AG04450 (cell line): Measurements from ENCODE around the gene ZBTB20. TPM values are rescaled to one million over a fixed set of nuclear protein-coding genes. Genes with fewer than 3 reads are reported as not detected.

Source experiments
- CTCF ChIA-PET: fragments of 300-600, 350-600 bp; formaldehyde crosslinking; extraction: SDS; loops from one replicate; lab custom pipeline; 2022; ENCODE audit warnings: antibody characterized with exemption, inconsistent platforms; lab: Charles Lee
- POLR2A ChIA-PET: fragments of 350-600 bp; formaldehyde crosslinking; extraction: SDS; loops from one replicate; lab custom pipeline; 2021; ENCODE audit warnings: antibody characterized with exemption, inconsistent platforms; lab: Yijun Ruan, JAX
- DNase-seq: peaks from one replicate; pipeline ENCODE4 v3.0.0-alpha.2; 2011; ENCODE audit warnings: low read depth, low spot score
- H3K27ac ChIP-seq: one replicate; pipeline ENCODE4 v1.5.1; 2012; ENCODE audit warnings: low read depth, low read length, control low read depth
- H3K27me3 ChIP-seq: one replicate; pipeline ENCODE4 v1.6.0; 2012; ENCODE audit warnings: low read length; ENCODE audit not compliant: control insufficient read depth, insufficient read depth
- H3K4me3 ChIP-seq: 2 replicates; pipeline ENCODE4 v1.5.1; 2011; ENCODE audit warnings: mild to moderate bottlenecking, low read depth, low read length, control low read depth
- H3K9me3 ChIP-seq: 2 replicates; pipeline ENCODE4 v1.5.1; 2012; ENCODE audit warnings: low read length; ENCODE audit not compliant: control insufficient read depth, insufficient read depth
- polyA plus RNA-seq: library from polyadenylated mRNA; depleted of rRNA; stranded (reverse); fragments of >200 nt; gene quantifications from 2 replicates; pipeline ENCODE4 v1.2.3, GENCODE V29; 2011
- TF ChIP-seq, protein P1 (sequence below): IDR thresholded peaks from 2 replicates; pipeline ENCODE4 v1.5.1; 2011; ENCODE audit warnings: low read depth, low read length, control low read depth, inconsistent platforms

Gene ZBTB20
- polyA plus RNA-seq, 1 experiment, result 3.0 TPM

- no peaks in the 10 kb centered on the region for H3K9me3 ChIP-seq
- DNase-seq, result no peak
- TF ChIP-seq, protein P1, sequence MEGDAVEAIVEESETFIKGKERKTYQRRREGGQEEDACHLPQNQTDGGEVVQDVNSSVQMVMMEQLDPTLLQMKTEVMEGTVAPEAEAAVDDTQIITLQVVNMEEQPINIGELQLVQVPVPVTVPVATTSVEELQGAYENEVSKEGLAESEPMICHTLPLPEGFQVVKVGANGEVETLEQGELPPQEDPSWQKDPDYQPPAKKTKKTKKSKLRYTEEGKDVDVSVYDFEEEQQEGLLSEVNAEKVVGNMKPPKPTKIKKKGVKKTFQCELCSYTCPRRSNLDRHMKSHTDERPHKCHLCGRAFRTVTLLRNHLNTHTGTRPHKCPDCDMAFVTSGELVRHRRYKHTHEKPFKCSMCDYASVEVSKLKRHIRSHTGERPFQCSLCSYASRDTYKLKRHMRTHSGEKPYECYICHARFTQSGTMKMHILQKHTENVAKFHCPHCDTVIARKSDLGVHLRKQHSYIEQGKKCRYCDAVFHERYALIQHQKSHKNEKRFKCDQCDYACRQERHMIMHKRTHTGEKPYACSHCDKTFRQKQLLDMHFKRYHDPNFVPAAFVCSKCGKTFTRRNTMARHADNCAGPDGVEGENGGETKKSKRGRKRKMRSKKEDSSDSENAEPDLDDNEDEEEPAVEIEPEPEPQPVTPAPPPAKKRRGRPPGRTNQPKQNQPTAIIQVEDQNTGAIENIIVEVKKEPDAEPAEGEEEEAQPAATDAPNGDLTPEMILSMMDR, result no peak
- H3K4me3 ChIP-seq, result no peak overlapping the region
- no peaks in the 10 kb centered on the region for H3K27me3 ChIP-seq
- H3K27ac ChIP-seq, result no peak overlapping the region
- ChIA-PET CTCF (no interaction called here), POLR2A (no interaction called here)
These were observed 531.5 kb downstream of the ZBTB20 start for GRCh38 chr3:114615523-114616085.

DNA sequence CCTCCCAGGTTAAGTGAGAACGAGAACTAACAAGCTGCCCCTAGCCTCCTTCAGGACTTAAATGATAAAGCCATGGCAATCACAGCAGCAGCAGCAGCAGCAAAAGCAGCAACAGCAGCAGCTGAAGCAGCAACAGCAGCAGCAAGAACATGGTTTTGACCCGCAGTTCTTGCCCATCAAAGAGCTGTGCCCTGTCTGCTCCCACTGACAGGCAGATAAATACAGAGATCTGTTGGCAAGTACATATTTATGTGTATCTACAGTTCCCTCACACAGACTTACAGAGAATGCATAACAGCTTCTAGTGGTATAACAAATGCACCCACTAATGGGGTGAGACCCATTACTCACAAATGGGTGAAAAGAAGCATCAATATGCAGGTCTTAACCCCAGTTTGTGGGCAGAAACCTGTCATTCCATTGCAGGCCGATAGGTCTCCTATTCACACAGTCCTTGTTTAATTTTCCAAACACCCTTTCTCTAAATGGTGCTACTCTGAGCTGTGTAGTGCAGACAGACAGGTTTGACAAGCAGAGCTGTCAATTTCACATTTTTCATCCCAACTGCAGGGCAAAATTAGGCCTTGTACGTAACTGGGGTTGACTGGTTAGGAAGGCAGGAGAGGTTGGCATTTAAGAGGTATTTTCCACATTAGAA is 537.0 kb downstream of the ZBTB20 start:
- TF ChIP-seq, protein P1, result no peak
- H3K9me3 ChIP-seq, result no peaks in the 10 kb centered on the region
- POLR2A ChIA-PET, result interaction anchor here (0.6 kb wide), 1 partner anchor 156 kb away, joined by 4 read pairs; no protein-coding TSS in a partner anchor
- no peak for DNase-seq
- H3K27ac ChIP-seq, result no peak overlapping the region
- no peaks in the 10 kb centered on the region for H3K27me3 ChIP-seq
- no peak overlapping the region for H3K4me3 ChIP-seq
- CTCF ChIA-PET, result no interaction called here

- POLR2A ChIA-PET, result interaction anchor here (0.6 to 1.5 kb wide), 7 partner anchors 16 to 538 kb away, joined by 3 to 12 read pairs (median 3); no protein-coding TSS in a partner anchor
- Histone ChIP-seq H3K9me3 (no peaks in the 10 kb centered on the region), H3K4me3 (no peak overlapping the region), H3K27me3 (no peaks in the 10 kb centered on the region), H3K27ac (no peak overlapping the region)
- DNase-seq, result peak; percentile 84
- TF ChIP-seq, protein P1, result no peak
- CTCF ChIA-PET, result no interaction called here
These were observed 538.8 kb downstream of the ZBTB20 start for GRCh38 chr3:114608293-114608692.

GRCh38 chr3:114606336-114606735 is 540.8 kb downstream of the ZBTB20 start:
- Histone ChIP-seq H3K4me3 (no peak overlapping the region), H3K27me3 (no peaks in the 10 kb centered on the region), H3K9me3 (no peaks in the 10 kb centered on the region), H3K27ac (no peak overlapping the region)
- POLR2A ChIA-PET, result no interaction called here
- CTCF ChIA-PET, result no interaction called here
- TF ChIP-seq, protein P1, result no peak
- no peak for DNase-seq

DNA sequence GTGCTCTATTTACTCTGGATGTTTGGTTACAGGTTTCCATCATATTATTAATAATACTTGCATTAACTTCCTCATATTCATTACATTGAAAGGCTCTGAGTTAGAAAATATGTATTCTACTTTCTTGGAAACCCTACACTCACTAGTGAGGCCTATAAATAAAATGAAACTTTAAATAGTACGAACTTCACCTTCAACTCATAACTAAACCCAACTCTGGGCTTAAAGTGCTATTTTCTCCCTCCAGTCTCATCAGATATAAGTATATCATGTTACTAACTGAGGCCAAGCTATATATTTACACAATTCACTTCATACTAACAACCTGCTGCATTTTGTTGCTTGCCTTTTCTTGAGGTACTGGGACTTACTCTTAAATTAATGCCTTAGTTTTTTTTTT is 546.5 kb downstream of the ZBTB20 start:
- TF ChIP-seq, protein P1, result no peak
- Histone ChIP-seq H3K4me3 (no peak overlapping the region), H3K27ac (no peak overlapping the region), H3K9me3 (no peaks in the 10 kb centered on the region), H3K27me3 (no peaks in the 10 kb centered on the region)
- ChIA-PET CTCF (interaction anchor here (1.6 kb wide), 1 partner anchor 74 kb away, joined by 5 read pairs; no protein-coding TSS in a partner anchor), POLR2A (no interaction called here)
- no peak for DNase-seq
